Progenitor cell of endocrine pancreas (in vitro differentiated cells): ENCODE data around the gene TRIOBP. TPM values are rescaled to one million over a fixed set of nuclear protein-coding genes. Genes with fewer than 3 reads are reported as not detected.
A peak's percentile ranks its signal among the peaks of the same experiment; 100 is the strongest.

Experiments
- DNase-seq: peaks from one replicate; pipeline ENCODE4 v3.0.0; 2021; ENCODE audit warnings: low spot score; ENCODE audit not compliant: unreplicated experiment
- H3K27ac Mint-ChIP-seq: 2 replicates; pipeline ENCODE4 v1.8.0; 2021; ENCODE audit warnings: mild to moderate bottlenecking, moderate library complexity, mixed read lengths
- H3K27me3 Mint-ChIP-seq: 2 replicates; pipeline ENCODE4 v1.8.0; 2021; ENCODE audit warnings: mixed read lengths
- H3K36me3 Mint-ChIP-seq: 2 replicates; pipeline ENCODE4 v1.8.0; 2022; ENCODE audit warnings: mixed read lengths; ENCODE audit not compliant: insufficient read depth
- H3K4me1 Mint-ChIP-seq: 2 replicates; pipeline ENCODE4 v1.8.0; 2021; ENCODE audit warnings: low read depth, mixed read lengths
- H3K4me3 Mint-ChIP-seq: 2 replicates; pipeline ENCODE4 v1.8.0; 2021; ENCODE audit warnings: low read depth, mild to moderate bottlenecking, moderate library complexity, mixed read lengths
- H3K9me3 Mint-ChIP-seq: 2 replicates; pipeline ENCODE4 v1.8.0; 2021; ENCODE audit warnings: low read depth, mixed read lengths
- total RNA-seq: library from RNA; stranded (reverse); gene quantifications from 2 replicates; pipeline ENCODE4 v1.2.1, GENCODE V29; 2021
- TF ChIP-seq, protein P1 (sequence below): fragments of 200-600 bp; sonication (generic); IDR thresholded peaks from one replicate; pipeline ENCODE4 v1.5.0; 2021; ENCODE audit warnings: antibody characterized with exemption, mild to moderate bottlenecking; ENCODE audit not compliant: unreplicated experiment

Gene TRIOBP
- total RNA-seq, 1 donor from 2014 or later = 78.7 TPM

DNA sequence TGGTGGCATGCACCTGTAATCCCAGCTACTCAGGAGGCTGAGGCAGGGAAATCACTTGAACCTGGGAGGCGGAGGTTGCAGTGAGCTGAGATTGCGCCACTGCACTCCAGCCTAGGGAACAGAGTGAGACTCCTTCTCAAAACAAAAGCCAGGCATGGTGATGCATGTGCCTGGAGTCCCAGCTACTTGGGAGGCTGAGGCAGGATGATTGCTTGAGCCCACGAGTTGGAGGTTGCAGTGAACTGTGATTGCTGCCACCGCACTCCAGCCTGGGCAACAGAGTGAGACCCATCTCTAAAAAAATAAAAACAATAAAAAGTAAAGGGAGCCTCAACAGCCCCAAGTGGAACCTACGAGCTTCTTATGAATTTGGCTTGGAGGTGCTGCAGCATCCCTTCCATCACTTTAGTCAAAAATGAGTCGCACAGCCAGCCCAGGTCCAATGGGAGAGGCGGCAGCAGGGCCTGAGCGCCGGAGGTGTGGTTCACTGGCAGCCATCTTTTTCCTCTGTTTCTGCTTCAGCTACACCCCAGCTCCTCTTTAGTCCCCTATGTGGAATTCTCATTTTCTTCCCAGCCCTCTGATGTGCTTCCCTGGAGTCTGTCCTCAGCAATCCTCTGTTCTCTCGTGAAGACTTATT, 81.6 kb downstream of the TRIOBP start:
- peaks cover 2% of the 10 kb centered on the region for H3K4me1 Mint-ChIP-seq
- TF ChIP-seq, protein P1, sequence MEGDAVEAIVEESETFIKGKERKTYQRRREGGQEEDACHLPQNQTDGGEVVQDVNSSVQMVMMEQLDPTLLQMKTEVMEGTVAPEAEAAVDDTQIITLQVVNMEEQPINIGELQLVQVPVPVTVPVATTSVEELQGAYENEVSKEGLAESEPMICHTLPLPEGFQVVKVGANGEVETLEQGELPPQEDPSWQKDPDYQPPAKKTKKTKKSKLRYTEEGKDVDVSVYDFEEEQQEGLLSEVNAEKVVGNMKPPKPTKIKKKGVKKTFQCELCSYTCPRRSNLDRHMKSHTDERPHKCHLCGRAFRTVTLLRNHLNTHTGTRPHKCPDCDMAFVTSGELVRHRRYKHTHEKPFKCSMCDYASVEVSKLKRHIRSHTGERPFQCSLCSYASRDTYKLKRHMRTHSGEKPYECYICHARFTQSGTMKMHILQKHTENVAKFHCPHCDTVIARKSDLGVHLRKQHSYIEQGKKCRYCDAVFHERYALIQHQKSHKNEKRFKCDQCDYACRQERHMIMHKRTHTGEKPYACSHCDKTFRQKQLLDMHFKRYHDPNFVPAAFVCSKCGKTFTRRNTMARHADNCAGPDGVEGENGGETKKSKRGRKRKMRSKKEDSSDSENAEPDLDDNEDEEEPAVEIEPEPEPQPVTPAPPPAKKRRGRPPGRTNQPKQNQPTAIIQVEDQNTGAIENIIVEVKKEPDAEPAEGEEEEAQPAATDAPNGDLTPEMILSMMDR = no peak
- H3K27me3 Mint-ChIP-seq = no peaks in the 10 kb centered on the region
- H3K27ac Mint-ChIP-seq = no peak overlapping the region
- peaks cover 2% of the 10 kb centered on the region for H3K36me3 Mint-ChIP-seq
- no peaks in the 10 kb centered on the region for H3K9me3 Mint-ChIP-seq
- DNase-seq = no peak
- H3K4me3 Mint-ChIP-seq = no peak overlapping the region

DNA sequence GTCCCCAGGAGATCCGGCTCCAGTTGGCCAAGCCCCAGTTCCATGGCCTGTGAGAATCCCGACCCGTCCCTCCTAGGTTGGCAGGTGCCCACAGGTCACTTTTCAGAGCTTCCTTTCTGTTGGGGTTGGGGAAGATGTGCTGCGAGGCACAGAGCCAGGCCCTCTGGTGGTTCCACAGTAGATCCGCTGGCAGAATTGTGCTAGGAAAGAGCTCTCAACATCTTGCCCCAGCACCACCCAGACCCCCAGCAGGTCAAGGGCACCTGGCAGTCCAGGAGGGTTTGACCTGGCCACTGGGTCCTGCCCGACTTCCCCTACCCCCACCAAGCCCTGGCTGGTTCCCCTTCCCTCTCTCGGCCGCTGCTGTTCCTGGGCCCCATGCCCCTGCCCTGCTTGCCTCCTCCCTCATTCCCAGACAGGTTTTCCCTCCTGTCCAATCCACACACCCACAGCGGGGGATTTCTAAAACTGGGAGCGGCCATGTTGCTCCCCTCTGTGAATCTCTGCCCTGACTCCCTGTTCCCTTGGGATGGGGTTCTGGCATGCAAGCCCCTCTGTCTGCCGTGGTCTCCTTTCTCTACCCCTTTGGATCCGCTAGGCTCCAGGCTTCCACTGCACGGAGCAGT, 84.7 kb downstream of the TRIOBP start:
- H3K27me3 Mint-ChIP-seq = no peaks in the 10 kb centered on the region
- peaks cover 6% of the 10 kb centered on the region for H3K4me1 Mint-ChIP-seq
- DNase-seq = no peak
- no peaks in the 10 kb centered on the region for H3K36me3 Mint-ChIP-seq
- no peak overlapping the region for H3K4me3 Mint-ChIP-seq
- TF ChIP-seq, protein P1 = peak; percentile 28
- H3K9me3 Mint-ChIP-seq = no peaks in the 10 kb centered on the region
- peak overlapping the region; percentile 77 for H3K27ac Mint-ChIP-seq

DNA sequence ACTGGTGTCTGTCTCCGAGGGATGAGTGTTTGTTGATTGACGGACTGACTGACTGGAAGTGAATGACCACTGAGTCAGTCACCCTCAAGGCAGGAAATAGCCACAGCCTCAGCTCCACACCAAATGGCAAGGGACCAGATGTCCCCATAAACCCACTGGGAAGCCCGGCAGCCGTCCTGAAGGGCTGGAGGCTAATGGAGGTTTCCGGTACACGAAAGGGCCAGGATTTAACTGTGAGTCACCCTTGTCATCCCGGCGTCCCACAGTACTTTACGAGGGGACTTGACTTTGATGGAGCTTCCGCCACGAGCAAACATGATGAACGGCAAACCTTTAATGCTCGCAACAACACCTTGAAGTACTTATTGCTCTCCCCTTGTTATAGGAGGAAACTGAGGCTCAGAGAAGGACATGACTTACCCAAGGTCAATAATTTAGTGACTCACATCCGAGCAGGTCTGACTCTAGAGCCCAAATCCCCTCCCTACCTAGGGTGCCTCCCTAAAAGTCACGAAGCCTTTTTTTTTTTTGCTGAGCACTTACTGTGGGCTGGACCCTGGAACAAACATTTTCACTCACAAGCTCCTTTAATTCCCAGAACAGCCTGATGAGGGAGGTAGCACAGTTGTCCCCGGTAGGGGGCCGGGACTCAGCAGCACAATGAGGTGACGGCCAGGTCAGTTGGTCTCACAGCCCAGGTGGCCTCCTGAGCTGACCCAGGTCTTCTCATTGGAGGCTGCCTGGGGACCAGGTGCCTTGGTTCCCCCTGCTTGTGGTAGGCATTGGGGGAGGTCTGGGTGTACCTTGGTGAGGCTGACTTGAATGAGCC, 85.7 kb downstream of the TRIOBP start:
- TF ChIP-seq, protein P1 = peak; percentile 44
- no peak overlapping the region for H3K4me3 Mint-ChIP-seq
- H3K4me1 Mint-ChIP-seq = peaks cover 6% of the 10 kb centered on the region
- H3K27ac Mint-ChIP-seq = peak overlapping the region; percentile 31
- H3K27me3 Mint-ChIP-seq = no peaks in the 10 kb centered on the region
- H3K36me3 Mint-ChIP-seq = no peaks in the 10 kb centered on the region
- no peaks in the 10 kb centered on the region for H3K9me3 Mint-ChIP-seq
- no peak for DNase-seq

DNA sequence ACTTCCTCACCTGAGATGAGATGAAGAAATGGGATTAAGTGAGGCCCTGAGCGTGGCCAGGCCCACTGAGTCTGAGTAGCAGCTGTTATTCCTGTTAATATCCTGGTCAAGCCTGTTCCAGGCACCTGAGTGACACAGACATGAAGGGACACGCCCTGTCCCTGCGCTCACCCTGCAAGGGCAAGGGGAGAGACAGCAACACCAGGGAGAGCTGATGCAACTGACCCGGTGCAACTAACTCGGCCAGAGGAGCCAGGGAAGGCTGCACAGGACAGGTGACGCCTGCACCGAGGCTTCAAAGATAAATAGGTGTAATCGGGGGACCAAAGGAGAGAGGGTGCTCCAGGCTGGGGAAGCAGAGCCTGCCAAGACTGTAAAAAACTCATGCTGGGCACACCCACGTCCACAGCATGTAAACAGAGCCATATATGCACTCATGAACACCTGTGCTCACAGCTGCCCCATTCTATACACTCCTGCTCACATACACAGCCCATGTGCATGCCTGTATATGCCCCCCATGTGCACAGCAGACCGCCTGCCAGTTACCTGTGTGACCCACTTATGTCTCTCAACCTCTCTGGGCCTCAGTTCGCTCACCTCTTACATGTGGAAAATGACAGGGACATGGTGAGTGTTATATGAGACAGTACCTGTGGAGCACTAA, 88.1 kb downstream of the TRIOBP start:
- H3K27me3 Mint-ChIP-seq = no peaks in the 10 kb centered on the region
- no peak for DNase-seq
- TF ChIP-seq, protein P1 = no peak
- peak overlapping the region; percentile 21 for H3K27ac Mint-ChIP-seq
- H3K36me3 Mint-ChIP-seq = no peaks in the 10 kb centered on the region
- no peak overlapping the region for H3K4me3 Mint-ChIP-seq
- peaks cover 6% of the 10 kb centered on the region for H3K4me1 Mint-ChIP-seq
- no peaks in the 10 kb centered on the region for H3K9me3 Mint-ChIP-seq

DNA sequence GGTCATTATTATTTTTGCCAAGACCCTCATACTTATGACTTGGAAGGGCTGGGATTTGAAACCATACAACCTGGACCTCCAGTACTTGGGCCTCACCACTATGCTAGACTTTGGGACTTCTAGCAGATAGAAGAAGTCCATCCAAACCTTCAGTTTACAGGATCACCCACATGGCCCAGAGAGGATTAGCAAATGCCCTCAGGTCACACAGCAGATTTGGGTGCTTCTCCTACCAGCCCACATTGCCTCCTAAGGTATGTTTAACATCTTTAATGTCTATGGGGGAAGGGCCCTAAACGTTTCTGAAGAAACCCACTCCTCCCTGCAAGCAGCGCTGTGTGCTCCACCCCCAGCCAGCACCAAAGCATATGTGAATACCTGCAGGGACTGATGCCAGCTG, 93.4 kb downstream of the TRIOBP start:
- Mint-ChIP-seq H3K4me3 (no peak overlapping the region), H3K36me3 (no peaks in the 10 kb centered on the region)
- TF ChIP-seq, protein P1 = no peak

More for the DNA sequence above, 93.4 kb downstream of the TRIOBP start:
- no peak for DNase-seq
- Mint-ChIP-seq H3K4me1 (peaks cover 2% of the 10 kb centered on the region), H3K27me3 (no peaks in the 10 kb centered on the region), H3K9me3 (no peaks in the 10 kb centered on the region), H3K27ac (no peak overlapping the region)
